GM23338 (cell line): ENCODE results near the gene TRAPPC14. TPM values are rescaled to one million over a fixed set of nuclear protein-coding genes. Genes with fewer than 3 reads are reported as not detected.

Experiments
- ATAC-seq: fragments of 200-7000 bp; cut with Tn5 transposase; 3 replicates; pipeline ENCODE4 v1.9.1; 2020
- DNase-seq: peaks from one replicate; pipeline ENCODE4 v3.0.0-alpha.2; 2015; ENCODE audit warnings: low spot score
- H2AFZ ChIP-seq: fragments of 200-600 bp; sonication (generic); 2 replicates; pipeline ENCODE4 v1.8.0; 2016; ENCODE audit warnings: antibody characterized with exemption, mild to moderate bottlenecking, moderate library complexity
- H3F3A ChIP-seq: fragments of 200-600 bp; sonication (generic); replicated peaks from 2 replicates; pipeline ENCODE4 v1.8.0; 2017; ENCODE audit warnings: antibody characterized with exemption, mixed run types, low read depth
- H3K27ac ChIP-seq: fragments of 200-600 bp; sonication (generic); 2 replicates; pipeline ENCODE4 v1.6.1; 2016; ENCODE audit warnings: low read depth
- H3K27me3 ChIP-seq: fragments of 200-600 bp; sonication (generic); 2 replicates; pipeline ENCODE4 v1.8.0; 2016; ENCODE audit warnings: mild to moderate bottlenecking, mixed run types, moderate library complexity; ENCODE audit not compliant: insufficient read depth
- H3K36me3 ChIP-seq: fragments of 200-600 bp; sonication (generic); 2 replicates; pipeline ENCODE4 v1.8.0; 2016; ENCODE audit warnings: mild to moderate bottlenecking; ENCODE audit not compliant: insufficient read depth
- H3K4me1 ChIP-seq: fragments of 200-600 bp; sonication (generic); 2 replicates; pipeline ENCODE4 v1.8.0; 2016; ENCODE audit warnings: mild to moderate bottlenecking, moderate library complexity; ENCODE audit not compliant: insufficient read depth
- H3K4me2 ChIP-seq: fragments of 200-600 bp; sonication (generic); 2 replicates; pipeline ENCODE4 v1.7.1; 2017; ENCODE audit warnings: mixed run types
- H3K4me3 ChIP-seq: fragments of 200-600 bp; sonication (generic); 2 replicates; pipeline ENCODE4 v1.6.1; 2016; ENCODE audit warnings: mixed run types
- H3K79me2 ChIP-seq: fragments of 200-600 bp; sonication (generic); replicated peaks from 2 replicates; pipeline ENCODE4 v1.8.0; 2017; ENCODE audit warnings: mild to moderate bottlenecking; ENCODE audit not compliant: insufficient read depth
- H3K9me2 ChIP-seq: fragments of 200-600 bp; sonication (generic); 2 replicates; pipeline ENCODE4 v1.8.0; 2017; ENCODE audit not compliant: insufficient read depth
- H4K20me1 ChIP-seq: fragments of 200-600 bp; sonication (generic); replicated peaks from 2 replicates; pipeline ENCODE4 v1.8.0; 2017; ENCODE audit warnings: mild to moderate bottlenecking; ENCODE audit not compliant: insufficient read depth
- H3K27ac Mint-ChIP-seq: 2 replicates; pipeline ENCODE4 v1.8.0; 2020; ENCODE audit warnings: inconsistent platforms, mild to moderate bottlenecking, moderate library complexity, mixed read lengths
- H3K27me3 Mint-ChIP-seq: 3 replicates; pipeline ENCODE4 v1.8.0; 2022; ENCODE audit warnings: low read depth, mild to moderate bottlenecking, moderate library complexity, mixed read lengths, inconsistent platforms; ENCODE audit not compliant: insufficient read depth, poor library complexity
- H3K36me3 Mint-ChIP-seq: 3 replicates; pipeline ENCODE4 v1.8.0; 2021; ENCODE audit warnings: low read depth, mild to moderate bottlenecking, inconsistent platforms, moderate library complexity, mixed read lengths
- H3K4me1 Mint-ChIP-seq: 3 replicates; pipeline ENCODE4 v1.8.0; 2020; ENCODE audit warnings: mild to moderate bottlenecking, inconsistent platforms, mixed read lengths
- H3K4me3 Mint-ChIP-seq: 3 replicates; pipeline ENCODE4 v1.8.0; 2021; ENCODE audit warnings: moderate library complexity, mild to moderate bottlenecking, inconsistent platforms, mixed read lengths
- H3K9me3 Mint-ChIP-seq: 3 replicates; pipeline ENCODE4 v1.8.0; 2020; ENCODE audit warnings: moderate library complexity, mild to moderate bottlenecking, inconsistent platforms, mixed read lengths
- CREB1 ChIP-seq: fragments of 250-450 bp; sonication (Bioruptor Pico); IDR thresholded peaks from 2 replicates; pipeline ENCODE4 v1.5.0; 2020; ENCODE audit warnings: low read depth, mild to moderate bottlenecking, moderate library complexity
- JUNB ChIP-seq: IDR thresholded peaks from one replicate; pipeline ENCODE4 v1.6.1; 2016; ENCODE audit warnings: antibody characterized with exemption; ENCODE audit not compliant: unreplicated experiment
- POLR2AphosphoS5 ChIP-seq: IDR thresholded peaks from 2 replicates; pipeline ENCODE4 v1.6.1; 2016; ENCODE audit warnings: antibody characterized with exemption, low read depth
- STAT1 ChIP-seq: IDR thresholded peaks from one replicate; pipeline ENCODE4 v1.6.1; 2016; ENCODE audit warnings: antibody characterized with exemption; ENCODE audit not compliant: unreplicated experiment
- ZNF114 ChIP-seq: fragments of 250-450 bp; sonication (Bioruptor Pico); IDR thresholded peaks from 2 replicates; pipeline ENCODE4 v1.5.0; 2020; ENCODE audit warnings: mild to moderate bottlenecking, moderate library complexity
- polyA plus RNA-seq: library from polyadenylated mRNA; unstranded; fragments of >200 nt; fragmentation: Nextera tagmentation; extraction: Ambion mirVana; gene quantifications from 2 replicates; pipeline ENCODE4 v1.2.1, GENCODE V29; 2016
- total RNA-seq: library from RNA; depleted of rRNA; stranded (reverse); fragments of >200 nt; shearing (Covaris generic); gene quantifications from 2 replicates; pipeline ENCODE4 v1.2.3, GENCODE V29; 2014
- TF ChIP-seq, protein P1 (sequence below): IDR thresholded peaks from 2 replicates; pipeline ENCODE4 v1.6.1; 2016; ENCODE audit warnings: antibody characterized with exemption
- TF ChIP-seq, protein P2 (sequence below): fragments of 250-450 bp; sonication (Bioruptor Pico); IDR thresholded peaks from 2 replicates; pipeline ENCODE4 v1.5.0; 2020; ENCODE audit warnings: mild to moderate bottlenecking, moderate library complexity

Gene TRAPPC14
- total and polyA plus RNA-seq, 2 experiments from 2014 or later = 9.3 to 15.7 TPM

- DNase-seq (peak; percentile 81), ATAC-seq (peak; percentile 71)
- Histone ChIP-seq H3K27me3 (no peaks in the 10 kb centered on the region), H3K9me2 (no peaks in the 10 kb centered on the region), H3F3A (peaks cover 20% of the 10 kb centered on the region), H3K36me3 (no peaks in the 10 kb centered on the region), H3K27ac (peak overlapping the region; percentile 37; the same call in 1 of the 2 replicates), H3K4me2 (peak overlapping the region; percentile 83), H3K4me1 (peaks cover 8% of the 10 kb centered on the region), H2AFZ (peak overlapping the region; percentile 91), H4K20me1 (no peaks in the 10 kb centered on the region; the same call in 1 of the 2 replicates), H3K79me2 (peaks cover 7% of the 10 kb centered on the region), H3K4me3 (peak overlapping the region; percentile 88)
- TF ChIP-seq, protein P1, sequence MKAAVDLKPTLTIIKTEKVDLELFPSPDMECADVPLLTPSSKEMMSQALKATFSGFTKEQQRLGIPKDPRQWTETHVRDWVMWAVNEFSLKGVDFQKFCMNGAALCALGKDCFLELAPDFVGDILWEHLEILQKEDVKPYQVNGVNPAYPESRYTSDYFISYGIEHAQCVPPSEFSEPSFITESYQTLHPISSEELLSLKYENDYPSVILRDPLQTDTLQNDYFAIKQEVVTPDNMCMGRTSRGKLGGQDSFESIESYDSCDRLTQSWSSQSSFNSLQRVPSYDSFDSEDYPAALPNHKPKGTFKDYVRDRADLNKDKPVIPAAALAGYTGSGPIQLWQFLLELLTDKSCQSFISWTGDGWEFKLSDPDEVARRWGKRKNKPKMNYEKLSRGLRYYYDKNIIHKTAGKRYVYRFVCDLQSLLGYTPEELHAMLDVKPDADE = peak; percentile 53; the same call in 1 of the 2 replicates
- TF ChIP-seq STAT1 (no peak), POLR2AphosphoS5 (no peak)
- Mint-ChIP-seq H3K4me3 (peak overlapping the region; percentile 94), H3K27ac (peak overlapping the region; percentile 99), H3K27me3 (peaks cover 14% of the 10 kb centered on the region), H3K36me3 (peaks cover 23% of the 10 kb centered on the region; the same call in 2 of the 3 replicates), H3K4me1 (peaks cover 8% of the 10 kb centered on the region; the same call in 2 of the 3 replicates), H3K9me3 (no peaks in the 10 kb centered on the region; the same call in 2 of the 3 replicates)
These were observed 38.4 kb downstream of the TRAPPC14 start for GRCh38 chr7:100119970-100120732.

DNA sequence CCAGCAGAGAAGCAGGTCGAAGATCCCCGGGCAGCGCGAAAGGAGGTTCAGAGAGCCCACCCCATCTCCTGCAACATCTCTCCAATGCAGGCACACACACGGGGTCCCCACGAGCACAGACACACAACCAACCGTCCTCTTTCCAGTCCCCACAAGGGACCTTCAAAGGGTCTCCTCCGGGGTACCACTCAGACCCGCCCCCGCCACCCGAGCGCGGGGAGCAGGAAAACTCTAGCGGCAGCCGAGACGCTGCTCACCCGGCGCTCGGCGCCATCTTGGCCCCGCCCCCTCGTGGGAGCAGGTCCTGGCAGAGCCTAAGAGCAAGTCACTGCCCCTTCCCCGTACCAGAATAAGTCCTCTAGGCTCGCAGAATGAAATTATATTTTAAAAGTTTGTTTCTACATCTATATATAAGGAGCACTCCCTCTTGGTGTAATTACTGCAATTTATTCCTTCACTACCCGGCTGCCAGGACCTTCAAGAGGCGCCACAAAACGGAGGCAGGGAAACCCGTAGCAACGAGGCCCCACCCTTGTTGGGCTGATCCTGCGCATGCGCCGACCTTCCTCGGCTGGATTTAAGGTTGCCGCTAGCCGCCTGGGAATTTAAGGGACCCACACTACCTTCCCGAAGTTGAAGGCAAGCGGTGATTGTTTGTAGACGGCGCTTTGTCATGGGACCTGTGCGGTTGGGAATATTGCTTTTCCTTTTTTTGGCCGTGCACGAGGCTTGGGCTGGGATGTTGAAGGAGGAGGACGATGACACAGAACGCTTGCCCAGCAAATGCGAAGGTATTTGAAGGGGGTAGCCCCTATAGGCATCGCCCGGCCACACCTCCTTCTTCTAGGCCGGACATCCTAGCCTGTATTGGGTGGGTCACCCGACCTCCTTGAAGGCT is 39.2 kb downstream of the TRAPPC14 start, which contains the start of the genes CNPY4 and TAF6:
Gene CNPY4, plus strand, starts transcription at position 563 of the 898 bp plus-strand sequence. Its CDS starts 111 bp downstream, at position 674.
Gene TAF6, minus strand, starts transcription at position 287 of the 898 bp plus-strand sequence. CDS start 5,149 bp downstream, outside the sequence.
- ATAC-seq (peak; percentile 81), DNase-seq (peak; percentile 98)
- Histone ChIP-seq H3K27ac (peak within 1 kb of the TSS; percentile 83), H2AFZ (peak within 1 kb of the TSS; percentile 91), H3K27me3 (no peaks in the 10 kb centered on the region), H4K20me1 (no peaks in the 10 kb centered on the region; the same call in 1 of the 2 replicates), H3K79me2 (peaks cover 7% of the 10 kb centered on the region), H3K36me3 (no peaks in the 10 kb centered on the region), H3K4me2 (peak within 1 kb of the TSS; percentile 83), H3K4me1 (peaks cover 8% of the 10 kb centered on the region), H3K4me3 (peak within 1 kb of the TSS; percentile 88), H3F3A (peaks cover 18% of the 10 kb centered on the region; the same call in 1 of the 2 replicates), H3K9me2 (no peaks in the 10 kb centered on the region)
- peaks cover 8% of the 10 kb centered on the region; the same call in 2 of the 3 replicates for H3K4me1 Mint-ChIP-seq
- peak within 1 kb of the TSS; percentile 99 for H3K27ac Mint-ChIP-seq
- peak within 1 kb of the TSS; percentile 94 for H3K4me3 Mint-ChIP-seq
- peaks cover 14% of the 10 kb centered on the region for H3K27me3 Mint-ChIP-seq
- peaks cover 19% of the 10 kb centered on the region; the same call in 2 of the 3 replicates for H3K36me3 Mint-ChIP-seq
- H3K9me3 Mint-ChIP-seq = no peaks in the 10 kb centered on the region; the same call in 2 of the 3 replicates
- TF ChIP-seq ZNF114 (CRISPR knock-in tag) (no peak), POLR2AphosphoS5 (peak; percentile 67), CREB1 (CRISPR knock-in tag) (peak; percentile 69), JUNB (no peak)
- TF ChIP-seq, protein P2, sequence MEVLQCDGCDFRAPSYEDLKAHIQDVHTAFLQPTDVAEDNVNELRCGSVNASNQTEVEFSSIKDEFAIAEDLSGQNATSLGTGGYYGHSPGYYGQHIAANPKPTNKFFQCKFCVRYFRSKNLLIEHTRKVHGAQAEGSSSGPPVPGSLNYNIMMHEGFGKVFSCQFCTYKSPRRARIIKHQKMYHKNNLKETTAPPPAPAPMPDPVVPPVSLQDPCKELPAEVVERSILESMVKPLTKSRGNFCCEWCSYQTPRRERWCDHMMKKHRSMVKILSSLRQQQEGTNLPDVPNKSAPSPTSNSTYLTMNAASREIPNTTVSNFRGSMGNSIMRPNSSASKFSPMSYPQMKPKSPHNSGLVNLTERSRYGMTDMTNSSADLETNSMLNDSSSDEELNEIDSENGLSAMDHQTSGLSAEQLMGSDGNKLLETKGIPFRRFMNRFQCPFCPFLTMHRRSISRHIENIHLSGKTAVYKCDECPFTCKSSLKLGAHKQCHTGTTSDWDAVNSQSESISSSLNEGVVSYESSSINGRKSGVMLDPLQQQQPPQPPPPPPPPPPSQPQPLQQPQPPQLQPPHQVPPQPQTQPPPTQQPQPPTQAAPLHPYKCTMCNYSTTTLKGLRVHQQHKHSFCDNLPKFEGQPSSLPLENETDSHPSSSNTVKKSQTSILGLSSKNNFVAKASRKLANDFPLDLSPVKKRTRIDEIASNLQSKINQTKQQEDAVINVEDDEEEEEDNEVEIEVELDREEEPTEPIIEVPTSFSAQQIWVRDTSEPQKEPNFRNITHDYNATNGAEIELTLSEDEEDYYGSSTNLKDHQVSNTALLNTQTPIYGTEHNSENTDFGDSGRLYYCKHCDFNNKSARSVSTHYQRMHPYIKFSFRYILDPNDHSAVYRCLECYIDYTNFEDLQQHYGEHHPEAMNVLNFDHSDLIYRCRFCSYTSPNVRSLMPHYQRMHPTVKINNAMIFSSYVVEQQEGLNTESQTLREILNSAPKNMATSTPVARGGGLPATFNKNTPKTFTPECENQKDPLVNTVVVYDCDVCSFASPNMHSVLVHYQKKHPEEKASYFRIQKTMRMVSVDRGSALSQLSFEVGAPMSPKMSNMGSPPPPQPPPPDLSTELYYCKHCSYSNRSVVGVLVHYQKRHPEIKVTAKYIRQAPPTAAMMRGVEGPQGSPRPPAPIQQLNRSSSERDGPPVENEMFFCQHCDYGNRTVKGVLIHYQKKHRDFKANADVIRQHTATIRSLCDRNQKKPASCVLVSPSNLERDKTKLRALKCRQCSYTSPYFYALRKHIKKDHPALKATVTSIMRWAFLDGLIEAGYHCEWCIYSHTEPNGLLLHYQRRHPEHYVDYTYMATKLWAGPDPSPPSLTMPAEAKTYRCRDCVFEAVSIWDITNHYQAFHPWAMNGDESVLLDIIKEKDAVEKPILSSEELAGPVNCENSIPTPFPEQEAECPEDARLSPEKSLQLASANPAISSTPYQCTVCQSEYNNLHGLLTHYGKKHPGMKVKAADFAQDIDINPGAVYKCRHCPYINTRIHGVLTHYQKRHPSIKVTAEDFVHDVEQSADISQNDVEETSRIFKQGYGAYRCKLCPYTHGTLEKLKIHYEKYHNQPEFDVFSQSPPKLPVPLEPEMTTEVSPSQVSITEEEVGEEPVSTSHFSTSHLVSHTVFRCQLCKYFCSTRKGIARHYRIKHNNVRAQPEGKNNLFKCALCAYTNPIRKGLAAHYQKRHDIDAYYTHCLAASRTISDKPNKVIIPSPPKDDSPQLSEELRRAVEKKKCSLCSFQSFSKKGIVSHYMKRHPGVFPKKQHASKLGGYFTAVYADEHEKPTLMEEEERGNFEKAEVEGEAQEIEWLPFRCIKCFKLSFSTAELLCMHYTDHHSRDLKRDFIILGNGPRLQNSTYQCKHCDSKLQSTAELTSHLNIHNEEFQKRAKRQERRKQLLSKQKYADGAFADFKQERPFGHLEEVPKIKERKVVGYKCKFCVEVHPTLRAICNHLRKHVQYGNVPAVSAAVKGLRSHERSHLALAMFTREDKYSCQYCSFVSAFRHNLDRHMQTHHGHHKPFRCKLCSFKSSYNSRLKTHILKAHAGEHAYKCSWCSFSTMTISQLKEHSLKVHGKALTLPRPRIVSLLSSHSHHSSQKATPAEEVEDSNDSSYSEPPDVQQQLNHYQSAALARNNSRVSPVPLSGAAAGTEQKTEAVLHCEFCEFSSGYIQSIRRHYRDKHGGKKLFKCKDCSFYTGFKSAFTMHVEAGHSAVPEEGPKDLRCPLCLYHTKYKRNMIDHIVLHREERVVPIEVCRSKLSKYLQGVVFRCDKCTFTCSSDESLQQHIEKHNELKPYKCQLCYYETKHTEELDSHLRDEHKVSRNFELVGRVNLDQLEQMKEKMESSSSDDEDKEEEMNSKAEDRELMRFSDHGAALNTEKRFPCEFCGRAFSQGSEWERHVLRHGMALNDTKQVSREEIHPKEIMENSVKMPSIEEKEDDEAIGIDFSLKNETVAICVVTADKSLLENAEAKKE (CRISPR knock-in tag) = no peak
- TF ChIP-seq, protein P1 = no peak
